ENCODE measurements around the gene POMZP3.
"Not testable (repeated sequence)": the region's sequence is repeated elsewhere in the genome, so short reads cannot be mapped to it uniquely, and the experiment has no call there.

DNA sequence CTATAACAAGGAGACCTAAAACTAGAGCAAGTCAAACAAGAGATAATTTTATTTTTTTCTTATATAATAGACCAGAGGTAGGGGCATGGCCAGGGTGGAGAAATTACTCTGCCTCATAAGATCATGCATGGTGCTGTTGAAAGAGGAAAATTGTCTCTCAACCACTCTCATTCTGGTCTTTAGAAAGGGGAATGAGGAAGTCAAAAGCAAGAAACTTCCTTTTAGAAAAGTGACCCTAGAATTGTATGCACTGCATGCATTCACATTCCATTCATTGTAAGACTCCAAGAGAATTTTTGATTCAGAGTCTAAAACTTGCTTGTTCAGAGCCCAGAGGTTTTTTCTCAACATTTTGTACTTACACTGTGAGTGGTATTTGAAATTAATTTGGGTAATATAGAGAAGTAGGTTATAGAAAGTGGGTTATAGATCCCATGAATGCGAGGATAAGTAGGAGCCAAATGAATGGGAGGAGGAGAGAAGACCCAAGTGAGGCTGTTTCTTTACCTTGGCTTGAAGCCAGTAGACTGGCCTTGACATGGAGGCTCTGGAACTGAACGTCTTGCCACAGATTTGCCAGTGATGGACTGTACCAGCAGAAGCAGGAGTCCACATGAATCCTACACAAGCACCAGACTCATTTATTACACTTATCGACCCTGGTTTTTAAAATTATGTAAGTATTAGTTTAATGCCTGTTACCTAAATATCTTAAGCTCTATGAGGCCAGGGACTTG, 51.0 kb downstream of the POMZP3 start:
- TF ChIP-seq, protein P1, sequence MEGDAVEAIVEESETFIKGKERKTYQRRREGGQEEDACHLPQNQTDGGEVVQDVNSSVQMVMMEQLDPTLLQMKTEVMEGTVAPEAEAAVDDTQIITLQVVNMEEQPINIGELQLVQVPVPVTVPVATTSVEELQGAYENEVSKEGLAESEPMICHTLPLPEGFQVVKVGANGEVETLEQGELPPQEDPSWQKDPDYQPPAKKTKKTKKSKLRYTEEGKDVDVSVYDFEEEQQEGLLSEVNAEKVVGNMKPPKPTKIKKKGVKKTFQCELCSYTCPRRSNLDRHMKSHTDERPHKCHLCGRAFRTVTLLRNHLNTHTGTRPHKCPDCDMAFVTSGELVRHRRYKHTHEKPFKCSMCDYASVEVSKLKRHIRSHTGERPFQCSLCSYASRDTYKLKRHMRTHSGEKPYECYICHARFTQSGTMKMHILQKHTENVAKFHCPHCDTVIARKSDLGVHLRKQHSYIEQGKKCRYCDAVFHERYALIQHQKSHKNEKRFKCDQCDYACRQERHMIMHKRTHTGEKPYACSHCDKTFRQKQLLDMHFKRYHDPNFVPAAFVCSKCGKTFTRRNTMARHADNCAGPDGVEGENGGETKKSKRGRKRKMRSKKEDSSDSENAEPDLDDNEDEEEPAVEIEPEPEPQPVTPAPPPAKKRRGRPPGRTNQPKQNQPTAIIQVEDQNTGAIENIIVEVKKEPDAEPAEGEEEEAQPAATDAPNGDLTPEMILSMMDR (IDR thresholded peaks at IDR 0.05) = not testable (repeated sequence)
- TF ChIP-seq POLR2A (IDR thresholded peaks at IDR 0.05) = not testable (repeated sequence)

All from right lobe of liver (tissue), 4 donors.